ENCODE measurements around the gene PNPLA1.

DNA sequence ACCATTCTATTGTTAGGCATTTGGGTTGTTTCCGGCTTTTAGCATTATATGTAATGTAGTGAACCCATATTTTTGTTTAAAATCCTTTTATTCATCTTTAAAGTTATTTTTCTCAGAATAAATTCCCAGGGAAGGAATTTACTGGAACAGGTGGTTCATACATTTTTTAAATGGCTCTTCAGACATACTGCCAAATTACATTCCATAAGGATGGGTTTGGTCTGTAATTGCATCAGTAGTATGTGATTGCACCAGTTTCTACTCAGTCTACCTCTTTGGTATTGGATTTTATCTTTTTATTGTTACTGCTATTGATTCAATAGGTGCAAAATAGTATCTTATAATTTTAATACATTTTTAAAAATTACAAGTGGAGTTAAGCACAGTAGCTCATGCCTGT, 46.2 kb upstream of the PNPLA1 start:
- TF ChIP-seq, protein P1, sequence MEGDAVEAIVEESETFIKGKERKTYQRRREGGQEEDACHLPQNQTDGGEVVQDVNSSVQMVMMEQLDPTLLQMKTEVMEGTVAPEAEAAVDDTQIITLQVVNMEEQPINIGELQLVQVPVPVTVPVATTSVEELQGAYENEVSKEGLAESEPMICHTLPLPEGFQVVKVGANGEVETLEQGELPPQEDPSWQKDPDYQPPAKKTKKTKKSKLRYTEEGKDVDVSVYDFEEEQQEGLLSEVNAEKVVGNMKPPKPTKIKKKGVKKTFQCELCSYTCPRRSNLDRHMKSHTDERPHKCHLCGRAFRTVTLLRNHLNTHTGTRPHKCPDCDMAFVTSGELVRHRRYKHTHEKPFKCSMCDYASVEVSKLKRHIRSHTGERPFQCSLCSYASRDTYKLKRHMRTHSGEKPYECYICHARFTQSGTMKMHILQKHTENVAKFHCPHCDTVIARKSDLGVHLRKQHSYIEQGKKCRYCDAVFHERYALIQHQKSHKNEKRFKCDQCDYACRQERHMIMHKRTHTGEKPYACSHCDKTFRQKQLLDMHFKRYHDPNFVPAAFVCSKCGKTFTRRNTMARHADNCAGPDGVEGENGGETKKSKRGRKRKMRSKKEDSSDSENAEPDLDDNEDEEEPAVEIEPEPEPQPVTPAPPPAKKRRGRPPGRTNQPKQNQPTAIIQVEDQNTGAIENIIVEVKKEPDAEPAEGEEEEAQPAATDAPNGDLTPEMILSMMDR (conservative IDR thresholded peaks at IDR 0.05; ENCODE audit: low read depth, low read length): no peak
- TF ChIP-seq EZH2 (IDR thresholded peaks at IDR 0.05; ENCODE audit: low read length, unreplicated experiment): no peak
